Spleen (tissue), 11 donors: Measurements from ENCODE around the gene OR6B1. TPM values are rescaled to one million over a fixed set of nuclear protein-coding genes. Genes with fewer than 3 reads are reported as not detected.

Source experiments
- DNase-seq: peaks from one replicate; pipeline ENCODE4 v3.0.0-alpha.2; 2020
- H3K27ac ChIP-seq, 8 donors: fragments of 200-600 bp; sonication (generic) in 7 of 8; 1 replicate in 4 of 8; 2 replicates in 4 of 8; pipeline versions ENCODE4 v1.5.0 to v1.8.0; 2016 to 2021; ENCODE audit warnings: inconsistent platforms in 4 of 8, mild to moderate bottlenecking in 4 of 8, moderate library complexity in 1 of 8
- H3K27me3 ChIP-seq, 7 donors: fragments of 200-600 bp; sonication (generic) in 6 of 7; replicated peaks in 1 of 7; 1 replicate in 4 of 7; 2 replicates in 3 of 7; pipeline versions ENCODE4 v1.5.0 to v1.8.0; 2016 to 2021; ENCODE audit warnings: inconsistent platforms in 3 of 7, mild to moderate bottlenecking in 1 of 7
- H3K36me3 ChIP-seq, 6 donors: fragments of 200-600 bp; sonication (generic) in 5 of 6; 1 replicate in 4 of 6; 2 replicates in 2 of 6; pipeline versions ENCODE4 v1.5.0 to v1.8.0; 2016 to 2021; ENCODE audit warnings: inconsistent platforms in 2 of 6
- H3K4me1 ChIP-seq, 6 donors: fragments of 200-600 bp; sonication (generic) in 5 of 6; 1 replicate in 3 of 6; 2 replicates in 3 of 6; pipeline versions ENCODE4 v1.5.0 to v1.8.0; 2016 to 2021; ENCODE audit warnings: inconsistent platforms in 3 of 6
- H3K4me3 ChIP-seq, 8 donors: fragments of 200-600 bp; sonication (generic) in 7 of 8; 1 replicate in 4 of 8; 2 replicates in 4 of 8; pipeline versions ENCODE4 v1.5.0 to v1.8.0; 2016 to 2021; ENCODE audit warnings: inconsistent platforms in 4 of 8, mild to moderate bottlenecking in 4 of 8, moderate library complexity in 2 of 8
- H3K9me3 ChIP-seq, 8 donors: fragments of 200-600 bp; sonication (generic) in 7 of 8; 1 replicate in 4 of 8; 2 replicates in 4 of 8; pipeline versions ENCODE4 v1.5.0 to v1.8.0; 2016 to 2021; ENCODE audit warnings: inconsistent platforms in 4 of 8
- POLR2A ChIP-seq, 3 donors: fragments of 450-650 bp; IDR thresholded peaks; one replicate each; pipeline ENCODE4 v1.5.1; 2017; ENCODE audit warnings: antibody characterized with exemption in 3 of 3, mild to moderate bottlenecking in 1 of 3
- POLR2AphosphoS5 ChIP-seq, 3 donors: sonication (generic); formaldehyde crosslinking; IDR thresholded peaks; one replicate each; pipeline ENCODE4 v1.5.1; 2017; ENCODE audit warnings: antibody characterized with exemption in 3 of 3
- WGBS, 5 donors: extraction: QIAGEN DNeasy Blood & Tissue Kit in 3 of 5; methylation state at CpG; one replicate each; pipeline versions ENCODE4 v1.1.5 to v1.1.7; 2013 to 2018; 5-methylcytosine and 5-hydroxymethylcytosine counted together
- intact Hi-C: fragments of 100-400 bp; cut with DNase I; formaldehyde crosslinking; loops from one replicate; pipeline ENCODE4 v1.15.0; 2023; ENCODE audit warnings: low total_unique reads
- polyA plus RNA-seq, 3 donors: library from polyadenylated mRNA; stranded (reverse); fragments of 200-250 nt; gene quantifications; one replicate each; pipeline ENCODE4 v1.2.1, GENCODE V29; 2013
- total RNA-seq, 7 donors: library from RNA; depleted of rRNA in 3 of 7; stranded (reverse); fragments of >200 nt in 3 of 7; fragmentation: NEBNext Ultra II Directional in 4 of 7; extraction: Animal tissue kit (Norgen Biotek cat#: 25700) in 4 of 7; gene quantifications; one replicate each; pipeline versions ENCODE4 v1.1.0 to v1.2.1, GENCODE V29; 2016 to 2021
- TF ChIP-seq, protein P1 (sequence below), 11 experiments: fragments of 200-600 bp in 7 of 11; fragments of 450-650 bp in 4 of 11; sonication (generic) in 4 of 11; IDR thresholded peaks in 8 of 11; conservative IDR thresholded peaks in 3 of 11; 1 replicate in 7 of 11; 2 replicates in 4 of 11; pipeline versions ENCODE4 v1.4.0 to v1.8.0; 2016 to 2021; ENCODE audit warnings: antibody characterized with exemption in 11 of 11, inconsistent platforms in 4 of 11, mild to moderate bottlenecking in 1 of 11
- donor health status: healthy with polysubstance abuse.
- donor health status: DM: no; HTN: no; CAD: no; lungs with moderate emphysema.
- donor health status: DM: no; HTN: no; CAD: no.
- donor health status: Bipolar disorder and iron deficiency.
- donor health status: healthy.
- donor health status: DM: no; HTN: no; CAD: no.
- donor health status: DM: yes; HTN: yes; CAD: no.

The OR6B1 gene
- total and polyA plus RNA-seq, 10 donors = not detected

DNA sequence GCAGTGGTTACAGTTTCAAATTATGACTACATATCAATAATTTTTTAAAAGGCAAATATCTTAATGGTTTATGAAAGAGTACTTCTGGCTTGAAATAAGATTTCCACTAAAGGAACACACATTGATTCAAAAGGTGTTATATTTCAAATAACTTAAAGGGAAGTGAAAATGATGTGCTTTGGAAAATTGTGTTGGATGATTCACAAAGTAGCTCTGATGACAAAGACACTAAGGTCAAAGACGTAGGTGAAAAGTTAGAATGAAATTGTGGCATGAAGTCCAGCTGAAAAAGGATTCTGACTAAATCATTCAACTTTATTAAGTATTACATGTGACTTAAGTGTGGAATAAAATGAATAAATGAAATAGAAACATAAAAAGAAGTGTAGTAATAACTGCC, 27.9 kb downstream of the OR6B1 start:
- H3K36me3 ChIP-seq = no peaks in the 10 kb centered on the region
- DNase-seq = no peak
- intact Hi-C loops = no loop called here
- no peak for TF ChIP-seq POLR2AphosphoS5 (IDR thresholded peaks at IDR 0.05)
- no peak for TF ChIP-seq POLR2A (IDR thresholded peaks at IDR 0.05)
- TF ChIP-seq, protein P1, sequence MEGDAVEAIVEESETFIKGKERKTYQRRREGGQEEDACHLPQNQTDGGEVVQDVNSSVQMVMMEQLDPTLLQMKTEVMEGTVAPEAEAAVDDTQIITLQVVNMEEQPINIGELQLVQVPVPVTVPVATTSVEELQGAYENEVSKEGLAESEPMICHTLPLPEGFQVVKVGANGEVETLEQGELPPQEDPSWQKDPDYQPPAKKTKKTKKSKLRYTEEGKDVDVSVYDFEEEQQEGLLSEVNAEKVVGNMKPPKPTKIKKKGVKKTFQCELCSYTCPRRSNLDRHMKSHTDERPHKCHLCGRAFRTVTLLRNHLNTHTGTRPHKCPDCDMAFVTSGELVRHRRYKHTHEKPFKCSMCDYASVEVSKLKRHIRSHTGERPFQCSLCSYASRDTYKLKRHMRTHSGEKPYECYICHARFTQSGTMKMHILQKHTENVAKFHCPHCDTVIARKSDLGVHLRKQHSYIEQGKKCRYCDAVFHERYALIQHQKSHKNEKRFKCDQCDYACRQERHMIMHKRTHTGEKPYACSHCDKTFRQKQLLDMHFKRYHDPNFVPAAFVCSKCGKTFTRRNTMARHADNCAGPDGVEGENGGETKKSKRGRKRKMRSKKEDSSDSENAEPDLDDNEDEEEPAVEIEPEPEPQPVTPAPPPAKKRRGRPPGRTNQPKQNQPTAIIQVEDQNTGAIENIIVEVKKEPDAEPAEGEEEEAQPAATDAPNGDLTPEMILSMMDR (IDR thresholded peaks at IDR 0.05 in 8 of 11, conservative IDR thresholded peaks at IDR 0.05 in 3 of 11) = no peak
- no peak overlapping the region for H3K27ac ChIP-seq
- no peaks in the 10 kb centered on the region for H3K9me3 ChIP-seq
- WGBS, 5 donors = 33 to 63% (median 57%) methylated on average over 1 of the region's 1 CpG
- no peaks in the 10 kb centered on the region for H3K27me3 ChIP-seq
- H3K4me3 ChIP-seq = no peak overlapping the region
- H3K4me1 ChIP-seq = no peaks in the 10 kb centered on the region

DNA sequence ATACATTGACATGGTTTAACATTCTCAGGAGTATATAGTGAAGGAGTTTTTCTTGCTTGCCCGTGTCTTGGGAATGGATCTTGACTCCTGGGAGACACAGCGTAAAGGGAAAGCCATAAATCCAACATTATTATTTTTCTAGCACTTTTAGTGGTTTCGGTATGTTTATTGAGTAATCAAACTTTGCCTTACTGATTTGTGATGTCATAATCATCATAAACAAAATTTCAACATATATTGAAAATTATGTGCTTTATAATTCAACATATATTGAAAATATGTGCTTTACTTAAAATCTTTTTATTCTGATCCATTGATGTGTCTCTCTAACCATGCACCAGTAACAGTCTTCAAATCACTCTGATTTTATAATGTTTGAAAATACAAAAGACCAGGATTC, 28.4 kb downstream of the OR6B1 start:
- Histone ChIP-seq H3K4me3 (no peak overlapping the region), H3K27ac (no peak overlapping the region), H3K4me1 (no peaks in the 10 kb centered on the region), H3K27me3 (no peaks in the 10 kb centered on the region), H3K36me3 (no peaks in the 10 kb centered on the region), H3K9me3 (no peaks in the 10 kb centered on the region)
- 85 to 95% (median 89%) methylated on average over 3 of the region's 3 CpGs for WGBS, 5 donors
- DNase-seq = no peak
- intact Hi-C loops = no loop called here
- TF ChIP-seq POLR2A (IDR thresholded peaks at IDR 0.05) (no peak), POLR2AphosphoS5 (IDR thresholded peaks at IDR 0.05) (no peak)
- TF ChIP-seq, protein P1 (IDR thresholded peaks at IDR 0.05 in 8 of 11, conservative IDR thresholded peaks at IDR 0.05 in 3 of 11) = no peak

DNA sequence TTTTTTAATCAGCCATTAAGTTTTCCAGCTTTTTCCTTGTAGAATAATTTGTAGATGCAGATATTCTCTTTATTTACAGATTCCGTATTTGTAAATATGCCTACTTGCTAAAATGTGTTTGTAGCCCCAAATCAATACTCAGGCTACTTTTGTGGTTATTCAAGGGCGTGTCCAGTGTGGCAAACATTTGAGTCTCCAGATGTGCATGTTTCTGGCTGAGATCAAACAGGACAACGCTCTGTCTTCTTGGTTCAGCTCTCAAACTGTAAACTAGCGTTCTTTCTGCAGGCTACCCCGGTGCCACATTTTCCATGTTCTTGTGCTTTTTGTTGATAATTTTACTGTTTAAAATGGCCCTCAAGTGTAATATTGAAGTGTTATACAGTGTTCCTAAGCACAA, 32.4 kb downstream of the OR6B1 start:
- no peak overlapping the region for H3K27ac ChIP-seq
- H3K36me3 ChIP-seq = no peaks in the 10 kb centered on the region
- H3K9me3 ChIP-seq = no peaks in the 10 kb centered on the region
- H3K4me1 ChIP-seq = no peaks in the 10 kb centered on the region
- 72 to 90% (median 79%) methylated on average over 5 of the region's 5 CpGs for WGBS, 5 donors
- intact Hi-C loops = no loop called here
- no peak for DNase-seq
- H3K4me3 ChIP-seq = no peak overlapping the region
- no peaks in the 10 kb centered on the region for H3K27me3 ChIP-seq
- TF ChIP-seq POLR2A (IDR thresholded peaks at IDR 0.05) = no peak
- TF ChIP-seq, protein P1 (IDR thresholded peaks at IDR 0.05 in 8 of 11, conservative IDR thresholded peaks at IDR 0.05 in 3 of 11) = no peak
- no peak for TF ChIP-seq POLR2AphosphoS5 (IDR thresholded peaks at IDR 0.05)

DNA sequence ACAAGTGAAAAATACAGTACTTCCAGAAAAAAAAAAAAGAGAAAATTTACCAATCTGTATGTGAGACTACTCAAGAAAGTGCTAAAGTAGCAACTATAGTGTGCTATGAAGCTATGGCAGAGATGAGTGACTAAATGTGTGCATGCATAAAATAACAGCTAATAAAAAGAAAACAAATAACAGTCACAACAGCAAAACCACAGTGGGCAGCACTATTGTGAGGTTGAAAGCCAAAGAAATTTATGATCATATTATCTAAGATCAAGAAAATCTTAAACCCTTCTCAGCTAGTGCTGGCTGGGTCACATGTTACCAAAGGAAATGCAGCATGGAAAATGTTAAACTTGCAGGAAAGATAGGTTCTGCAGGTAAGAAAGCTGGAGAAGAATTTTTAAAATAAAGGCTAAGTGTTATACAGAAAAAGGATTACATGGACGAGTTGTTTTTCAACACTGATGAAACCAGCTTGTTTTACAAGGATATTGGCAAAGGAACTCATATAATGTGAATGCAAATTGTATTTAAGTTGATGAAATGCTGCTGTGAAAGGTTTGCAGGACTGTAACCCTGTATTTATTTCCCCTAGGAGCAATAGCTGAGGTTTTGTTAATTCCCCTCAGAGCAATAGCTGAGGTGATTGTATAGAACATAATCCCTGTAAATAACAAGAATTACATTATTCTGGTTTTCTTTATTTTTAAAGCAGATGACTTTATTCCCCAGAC, 33.0 kb downstream of the OR6B1 start:
- Histone ChIP-seq H3K27ac (no peak overlapping the region), H3K4me1 (no peaks in the 10 kb centered on the region), H3K9me3 (no peaks in the 10 kb centered on the region), H3K27me3 (no peaks in the 10 kb centered on the region), H3K4me3 (no peak overlapping the region), H3K36me3 (no peaks in the 10 kb centered on the region)
- 31 to 42% (median 35%) methylated on average over 1 of the region's 1 CpG for WGBS, 5 donors
- intact Hi-C loops = no loop called here
- no peak for DNase-seq
- TF ChIP-seq, protein P1 (IDR thresholded peaks at IDR 0.05 in 8 of 11, conservative IDR thresholded peaks at IDR 0.05 in 3 of 11) = no peak
- TF ChIP-seq POLR2A (IDR thresholded peaks at IDR 0.05) = no peak
- no peak for TF ChIP-seq POLR2AphosphoS5 (IDR thresholded peaks at IDR 0.05)
